ENCODE results near the gene LDB2. TPM values are rescaled to one million over a fixed set of nuclear protein-coding genes. Genes with fewer than 3 reads are reported as not detected.

The LDB2 gene
- polyA plus RNA-seq, 2 of the 4 experiments (the other 2 are of a cell fraction), result not detected

- no peak overlapping the region for H3K4me3 ChIP-seq
- no peaks in the 10 kb centered on the region for H3K9me3 ChIP-seq
- FAIRE-seq, result no peak
- no peaks in the 10 kb centered on the region for H3K4me1 ChIP-seq
- DNase-seq (ENCODE audit: low read depth in 1 of 2, low spot score in 1 of 2), result no peak
- ATAC-seq, result no peak
- ChIA-PET CTCF (interaction anchor here (0.8 kb wide), 1 partner anchor 14 kb away, joined by 4 read pairs; no protein-coding TSS in a partner anchor), POLR2A (no interaction called here)
- WGBS (ENCODE audit: missing lambda C conversion rate), result 4% methylated on average over 4 of the region's 4 CpGs
- TF ChIP-seq NPAS2 (CRISPR knock-in tag; IDR thresholded peaks at IDR 0.05; ENCODE audit: borderline replicate concordance) (no peak), ZC3H11A (IDR thresholded peaks at IDR 0.05) (no peak), CHD2 (IDR thresholded peaks at IDR 0.05; ENCODE audit: low read length, partially characterized antibody) (no peak), GATA3 (IDR thresholded peaks at IDR 0.05; ENCODE audit: borderline replicate concordance) (no peak), MAFK (IDR thresholded peaks at IDR 0.05; ENCODE audit: partially characterized antibody) (no peak), ESRRA (IDR thresholded peaks at IDR 0.05; ENCODE audit: borderline replicate concordance, low read length) (no peak), RAD21 (conservative IDR thresholded peaks at IDR 0.05 in 1 of 2, IDR thresholded peaks at IDR 0.05 in 1 of 2) (no peak)
- H3K27ac ChIP-seq, result no peak overlapping the region
- no peak overlapping the region for H3K4me2 ChIP-seq
These were observed 440.5 kb downstream of the LDB2 start for GRCh38 chr4:16457944-16458343.

Data from A549 (cell line).